ENCODE results near the gene AVL9. TPM values are rescaled to one million over a fixed set of nuclear protein-coding genes. Genes with fewer than 3 reads are reported as not detected.
"Not testable (repeated sequence)": the region's sequence is repeated elsewhere in the genome, so short reads cannot be mapped to it uniquely, and the experiment has no call there.

AVL9 gene
- total RNA-seq, 1 donor from 2014 or later, result 78.3 TPM

DNA sequence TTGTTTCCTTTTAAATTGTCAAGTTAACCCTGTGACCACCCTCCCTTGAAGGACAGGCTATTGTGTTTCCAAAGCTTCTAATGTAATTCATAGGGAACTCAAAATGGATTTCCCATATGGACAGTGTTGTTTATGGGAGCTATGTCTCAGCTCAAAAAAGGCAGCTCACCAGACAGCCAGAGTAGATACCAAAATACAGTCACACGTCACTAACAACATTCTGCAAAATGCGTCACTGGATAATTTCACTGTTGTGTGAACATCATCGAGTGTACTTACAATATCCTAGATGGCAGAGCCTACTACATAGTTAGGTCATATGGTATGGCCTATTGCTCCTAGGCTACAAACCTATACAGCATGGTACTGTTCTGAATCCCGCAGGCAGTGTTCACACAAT is 97.4 kb downstream of the AVL9 start:
- TF ChIP-seq, protein P1, sequence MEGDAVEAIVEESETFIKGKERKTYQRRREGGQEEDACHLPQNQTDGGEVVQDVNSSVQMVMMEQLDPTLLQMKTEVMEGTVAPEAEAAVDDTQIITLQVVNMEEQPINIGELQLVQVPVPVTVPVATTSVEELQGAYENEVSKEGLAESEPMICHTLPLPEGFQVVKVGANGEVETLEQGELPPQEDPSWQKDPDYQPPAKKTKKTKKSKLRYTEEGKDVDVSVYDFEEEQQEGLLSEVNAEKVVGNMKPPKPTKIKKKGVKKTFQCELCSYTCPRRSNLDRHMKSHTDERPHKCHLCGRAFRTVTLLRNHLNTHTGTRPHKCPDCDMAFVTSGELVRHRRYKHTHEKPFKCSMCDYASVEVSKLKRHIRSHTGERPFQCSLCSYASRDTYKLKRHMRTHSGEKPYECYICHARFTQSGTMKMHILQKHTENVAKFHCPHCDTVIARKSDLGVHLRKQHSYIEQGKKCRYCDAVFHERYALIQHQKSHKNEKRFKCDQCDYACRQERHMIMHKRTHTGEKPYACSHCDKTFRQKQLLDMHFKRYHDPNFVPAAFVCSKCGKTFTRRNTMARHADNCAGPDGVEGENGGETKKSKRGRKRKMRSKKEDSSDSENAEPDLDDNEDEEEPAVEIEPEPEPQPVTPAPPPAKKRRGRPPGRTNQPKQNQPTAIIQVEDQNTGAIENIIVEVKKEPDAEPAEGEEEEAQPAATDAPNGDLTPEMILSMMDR (IDR thresholded peaks at IDR 0.05), result no peak
- Histone ChIP-seq H3K9me3 (no peaks in the 10 kb centered on the region), H3K4me1 (no peaks in the 10 kb centered on the region), H3K27ac (no peak overlapping the region), H3K27me3 (no peaks in the 10 kb centered on the region), H3K4me3 (no peak overlapping the region), H3K36me3 (peaks cover 3 to 4% of the 10 kb centered on the region in 2 donors)
- intact Hi-C loops (cut with DNase I), result no loop called here
- DNase-seq (ENCODE audit: low spot score in 2 of 2), result no peak

DNA sequence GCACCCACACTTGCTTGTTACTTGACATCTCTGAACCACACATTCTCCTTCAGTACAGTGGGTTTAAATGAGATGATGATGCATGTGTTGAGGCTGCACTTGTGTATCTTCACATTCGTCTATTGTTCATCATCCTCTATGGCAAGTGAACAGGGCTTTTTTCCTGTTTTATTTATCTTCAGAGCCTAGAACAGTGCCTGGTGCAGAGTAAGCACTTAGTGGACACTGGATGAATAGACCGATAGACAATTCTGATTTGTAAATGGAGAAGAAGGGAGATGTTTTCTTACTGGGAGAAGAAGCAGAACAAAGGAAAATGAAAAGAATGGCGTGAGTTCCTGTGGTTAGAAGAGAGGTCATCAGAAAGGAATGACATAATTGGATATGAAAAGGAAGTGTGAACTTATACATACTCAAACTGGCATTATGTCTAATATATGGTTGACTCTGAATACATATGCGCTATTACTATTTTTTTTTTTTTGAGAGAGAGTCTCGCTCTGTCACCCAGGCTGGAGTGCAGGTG is 99.7 kb downstream of the AVL9 start:
- H3K4me1 ChIP-seq, result no peaks in the 10 kb centered on the region
- intact Hi-C loops (cut with DNase I), result no loop called here
- peaks cover 0 to 4% of the 10 kb centered on the region in 2 donors for H3K36me3 ChIP-seq
- no peak overlapping the region for H3K4me3 ChIP-seq
- no peaks in the 10 kb centered on the region for H3K9me3 ChIP-seq
- H3K27ac ChIP-seq, result no peak overlapping the region
- TF ChIP-seq, protein P1 (IDR thresholded peaks at IDR 0.05), result no peak
- no peaks in the 10 kb centered on the region for H3K27me3 ChIP-seq
- DNase-seq (ENCODE audit: low spot score in 2 of 2), result no peak

DNA sequence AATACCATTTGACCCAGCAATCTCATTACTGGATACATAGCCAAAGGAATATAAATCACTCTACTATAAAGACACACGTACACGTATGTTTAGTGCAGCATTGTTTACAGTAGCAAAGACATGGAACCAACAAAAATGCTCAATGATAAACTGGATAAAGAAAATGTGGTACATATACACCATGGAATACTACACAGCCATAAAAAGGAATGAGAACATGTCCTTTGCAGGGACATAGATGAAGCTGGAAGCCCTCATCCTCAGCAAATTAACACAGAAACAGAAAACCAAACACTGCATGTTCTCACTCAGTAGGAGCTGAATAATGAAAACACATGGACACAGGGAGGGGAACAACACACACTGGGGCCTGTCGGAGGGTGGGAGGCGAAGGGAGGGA is 105.9 kb downstream of the AVL9 start:
- intact Hi-C loops (cut with DNase I); DNase-seq (ENCODE audit: low spot score in 2 of 2); H3K36me3 ChIP-seq; H3K27ac ChIP-seq; H3K4me3 ChIP-seq; H3K9me3 ChIP-seq; H3K27me3 ChIP-seq; H3K4me1 ChIP-seq: not testable (repeated sequence)

DNA sequence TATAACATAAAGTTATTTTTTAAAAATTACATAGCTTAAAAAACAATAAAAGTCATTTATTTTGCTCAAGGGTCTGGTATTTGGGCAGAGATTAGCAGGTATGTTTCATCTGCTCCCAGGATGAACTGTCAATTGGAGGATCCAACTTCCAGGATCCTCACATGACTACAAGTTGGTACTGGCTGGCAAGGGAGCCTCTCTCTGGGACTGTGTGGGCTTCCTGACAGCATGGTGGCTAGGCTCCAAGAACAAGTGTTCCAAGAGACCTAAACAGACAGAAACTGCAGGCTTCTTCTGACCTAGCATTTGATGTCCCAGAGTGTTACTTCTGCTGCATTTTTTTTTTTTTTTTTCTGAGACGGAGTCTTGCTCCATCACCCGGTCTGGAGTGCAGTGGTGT is 107.2 kb downstream of the AVL9 start:
- H3K27me3 ChIP-seq, result no peaks in the 10 kb centered on the region
- DNase-seq (ENCODE audit: low spot score in 2 of 2), result no peak
- no peaks in the 10 kb centered on the region for H3K4me1 ChIP-seq
- H3K36me3 ChIP-seq, result peaks cover 0 to 4% of the 10 kb centered on the region in 2 donors
- H3K4me3 ChIP-seq, result no peak overlapping the region
- no peak overlapping the region for H3K27ac ChIP-seq
- TF ChIP-seq, protein P1 (IDR thresholded peaks at IDR 0.05), result no peak
- intact Hi-C loops (cut with DNase I), result no loop called here
- H3K9me3 ChIP-seq, result no peaks in the 10 kb centered on the region

DNA sequence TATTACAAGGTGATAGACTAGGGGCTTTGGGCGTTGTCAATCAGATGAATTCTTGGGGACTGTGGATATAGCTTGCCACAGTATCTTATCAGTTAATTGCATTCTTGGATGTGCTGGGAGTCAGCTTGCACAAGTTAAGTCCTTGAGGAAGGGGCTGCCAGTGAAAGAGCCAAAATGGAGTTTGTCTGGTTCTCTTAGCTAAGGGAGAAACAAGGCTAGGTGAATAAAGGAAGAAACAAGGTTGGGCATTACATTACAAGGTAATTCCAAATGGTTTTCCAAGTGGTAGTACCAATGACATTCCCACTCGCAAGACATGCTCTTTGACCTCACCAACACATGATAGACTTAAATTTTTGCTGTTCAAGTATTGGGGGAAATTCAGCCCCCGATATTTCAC is 108.2 kb downstream of the AVL9 start:
- intact Hi-C loops (cut with DNase I); H3K4me1 ChIP-seq; H3K9me3 ChIP-seq: not testable (repeated sequence)

DNA sequence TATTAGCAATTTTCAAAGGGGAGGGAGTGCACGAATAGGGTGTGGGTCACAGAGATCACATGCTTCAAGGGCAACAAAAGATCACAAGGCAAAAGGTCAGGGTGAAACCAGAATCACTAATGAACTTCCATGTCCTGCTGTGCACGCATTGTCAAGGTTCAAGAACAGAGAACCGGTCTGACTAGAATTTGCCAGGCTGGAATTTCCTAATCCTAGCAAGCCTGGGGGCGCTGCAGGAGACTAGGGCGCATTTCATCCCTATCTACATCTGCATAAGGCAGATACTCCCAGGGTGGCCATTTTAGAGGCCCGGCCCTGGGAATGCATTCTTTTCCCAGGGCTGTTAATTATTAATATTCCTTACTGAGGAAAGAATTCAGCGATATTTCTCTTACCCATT is 108.8 kb downstream of the AVL9 start:
- H3K4me3 ChIP-seq; DNase-seq (ENCODE audit: low spot score in 2 of 2); H3K9me3 ChIP-seq; H3K27ac ChIP-seq; H3K4me1 ChIP-seq; H3K27me3 ChIP-seq; intact Hi-C loops (cut with DNase I); H3K36me3 ChIP-seq: not testable (repeated sequence)

More for the DNA sequence above, 108.2 kb downstream of the AVL9 start:
- H3K27me3 ChIP-seq; H3K4me3 ChIP-seq; H3K36me3 ChIP-seq; H3K27ac ChIP-seq; DNase-seq (ENCODE audit: low spot score in 2 of 2): not testable (repeated sequence)

DNA sequence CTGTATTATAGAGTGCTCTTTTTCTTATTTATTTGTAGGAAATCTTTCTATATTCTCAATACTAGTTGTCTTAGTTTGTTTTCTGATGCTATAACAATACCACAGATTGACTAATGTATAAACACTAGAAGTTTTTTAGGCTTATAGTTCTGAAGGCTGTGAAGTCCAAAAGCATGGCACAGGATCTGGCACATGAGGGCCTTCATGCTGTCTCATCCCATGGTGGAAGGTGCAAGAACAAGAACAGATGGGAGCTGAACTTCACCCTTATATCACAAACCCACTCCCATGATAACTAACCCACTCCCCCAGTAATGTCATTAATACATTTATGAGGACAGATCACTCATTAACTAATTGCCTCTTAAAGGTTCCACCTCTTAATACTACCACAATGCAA is 109.7 kb downstream of the AVL9 start:
- Histone ChIP-seq H3K27ac (no peak overlapping the region), H3K27me3 (no peaks in the 10 kb centered on the region), H3K9me3 (no peaks in the 10 kb centered on the region), H3K4me3 (no peak overlapping the region), H3K4me1 (no peaks in the 10 kb centered on the region), H3K36me3 (no peaks in the 10 kb centered on the region)
- DNase-seq (ENCODE audit: low spot score in 2 of 2), result no peak
- intact Hi-C loops (cut with DNase I), result no loop called here
- TF ChIP-seq, protein P1 (IDR thresholded peaks at IDR 0.05), result no peak
